Activated T-cell treated with anti-CD3 and anti-CD28 coated beads for 4 hours (primary cell): Measurements from ENCODE around the gene RESF1.
"Not testable (repeated sequence)": the region's sequence is repeated elsewhere in the genome, so short reads cannot be mapped to it uniquely, and the experiment has no call there.

Experiments used
- DNase-seq: peaks from one replicate; pipeline ENCODE4 v3.0.0-alpha.2; 2020

The RESF1 gene, protein sequence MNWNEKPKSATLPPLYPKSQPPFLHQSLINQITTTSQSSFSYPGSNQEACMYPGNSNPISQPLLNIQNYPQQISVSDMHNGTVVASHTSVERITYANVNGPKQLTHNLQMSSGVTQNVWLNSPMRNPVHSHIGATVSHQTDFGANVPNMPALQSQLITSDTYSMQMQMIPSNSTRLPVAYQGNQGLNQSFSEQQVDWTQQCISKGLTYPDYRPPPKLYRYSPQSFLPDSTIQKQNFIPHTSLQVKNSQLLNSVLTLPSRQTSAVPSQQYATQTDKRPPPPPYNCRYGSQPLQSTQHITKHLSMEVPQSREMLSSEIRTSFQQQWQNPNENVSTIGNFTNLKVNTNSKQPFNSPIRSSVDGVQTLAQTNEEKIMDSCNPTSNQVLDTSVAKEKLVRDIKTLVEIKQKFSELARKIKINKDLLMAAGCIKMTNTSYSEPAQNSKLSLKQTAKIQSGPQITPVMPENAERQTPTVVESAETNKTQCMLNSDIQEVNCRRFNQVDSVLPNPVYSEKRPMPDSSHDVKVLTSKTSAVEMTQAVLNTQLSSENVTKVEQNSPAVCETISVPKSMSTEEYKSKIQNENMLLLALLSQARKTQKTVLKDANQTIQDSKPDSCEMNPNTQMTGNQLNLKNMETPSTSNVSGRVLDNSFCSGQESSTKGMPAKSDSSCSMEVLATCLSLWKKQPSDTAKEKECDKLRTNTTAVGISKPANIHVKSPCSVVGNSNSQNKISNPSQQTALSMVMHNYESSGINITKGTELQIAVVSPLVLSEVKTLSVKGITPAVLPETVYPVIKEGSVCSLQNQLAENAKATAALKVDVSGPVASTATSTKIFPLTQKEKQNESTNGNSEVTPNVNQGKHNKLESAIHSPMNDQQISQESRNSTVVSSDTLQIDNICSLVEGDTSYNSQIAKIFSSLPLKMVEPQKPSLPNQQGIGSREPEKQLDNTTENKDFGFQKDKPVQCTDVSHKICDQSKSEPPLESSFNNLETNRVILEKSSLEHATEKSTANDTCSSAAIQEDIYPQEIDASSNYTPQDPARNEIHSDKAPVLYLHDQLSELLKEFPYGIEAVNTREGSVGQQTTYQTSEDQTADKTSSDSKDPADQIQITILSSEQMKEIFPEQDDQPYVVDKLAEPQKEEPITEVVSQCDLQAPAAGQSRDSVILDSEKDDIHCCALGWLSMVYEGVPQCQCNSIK (N-terminal part only)

DNA sequence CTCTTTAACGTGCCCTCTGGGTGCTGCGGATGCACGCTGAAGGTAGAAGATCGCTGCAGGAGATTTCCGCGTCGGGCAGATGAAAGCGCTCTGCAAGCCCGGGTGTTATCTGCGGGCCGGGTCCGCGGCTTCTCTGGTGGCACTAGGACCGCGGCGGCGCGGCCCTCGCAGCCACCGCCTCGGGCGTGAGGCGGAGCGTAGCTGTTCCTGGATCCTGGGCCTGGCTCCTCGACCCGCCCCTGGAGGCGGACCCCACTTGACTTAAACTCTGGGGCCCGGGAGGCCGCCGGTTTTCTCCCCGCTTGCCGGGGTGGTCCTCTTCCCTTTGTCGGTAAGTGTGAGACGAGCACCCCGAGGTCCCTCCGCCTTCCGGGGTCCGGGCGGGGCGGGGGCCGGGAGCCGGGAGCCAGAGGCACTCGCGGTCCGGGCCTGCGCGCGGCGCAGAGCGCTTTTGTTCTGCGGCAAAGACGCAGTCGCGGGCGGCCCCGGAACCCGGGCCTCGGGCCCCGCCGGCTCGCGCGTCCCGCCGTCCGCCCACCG is at the start of gene RESF1:
Gene RESF1 (plus strand): TSS at position 255 of the 540 bp plus-strand sequence. CDS start 21,541 bp downstream, outside the sequence.
- DNase-seq, result peak; percentile 71

DNA sequence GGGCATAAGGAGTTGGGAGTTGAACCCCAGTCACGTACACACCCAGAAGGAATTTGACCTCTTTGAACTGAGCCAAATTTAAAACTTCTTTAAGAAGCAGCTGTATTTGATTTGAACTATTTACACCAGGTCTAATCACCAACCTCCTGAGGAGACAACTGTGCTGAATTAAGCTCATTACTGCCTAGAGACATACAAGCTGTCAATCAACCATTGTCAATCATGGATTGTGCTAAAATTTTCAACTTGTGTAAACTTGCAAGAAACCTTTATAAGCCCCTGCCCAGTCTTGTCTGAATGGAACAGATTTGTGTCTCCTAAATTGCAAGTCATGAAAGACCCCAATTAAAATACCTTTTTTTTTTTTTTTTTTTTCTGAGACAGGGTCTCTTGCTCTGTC is 44.3 kb upstream of the RESF1 start:
- no peak for DNase-seq

DNA sequence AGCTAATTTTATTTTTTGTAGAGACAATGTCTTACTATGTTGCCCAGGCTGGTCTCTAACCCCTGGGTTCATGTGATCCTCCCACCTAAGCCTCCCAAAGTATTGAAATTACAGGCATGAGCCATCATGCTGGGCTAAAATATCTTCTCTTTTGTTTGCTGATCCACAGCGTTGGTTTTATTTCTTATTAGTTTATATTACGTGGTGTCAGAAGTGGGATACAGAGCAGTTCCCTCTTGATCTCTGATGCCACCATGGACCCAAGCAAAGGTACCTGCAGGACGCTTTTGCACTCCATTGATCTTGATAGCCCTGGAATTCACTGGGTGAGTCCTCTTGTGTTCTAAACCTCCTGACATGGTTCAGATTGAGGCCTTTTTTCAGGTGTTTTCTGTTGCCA is 43.8 kb upstream of the RESF1 start:
- no peak for DNase-seq

DNA sequence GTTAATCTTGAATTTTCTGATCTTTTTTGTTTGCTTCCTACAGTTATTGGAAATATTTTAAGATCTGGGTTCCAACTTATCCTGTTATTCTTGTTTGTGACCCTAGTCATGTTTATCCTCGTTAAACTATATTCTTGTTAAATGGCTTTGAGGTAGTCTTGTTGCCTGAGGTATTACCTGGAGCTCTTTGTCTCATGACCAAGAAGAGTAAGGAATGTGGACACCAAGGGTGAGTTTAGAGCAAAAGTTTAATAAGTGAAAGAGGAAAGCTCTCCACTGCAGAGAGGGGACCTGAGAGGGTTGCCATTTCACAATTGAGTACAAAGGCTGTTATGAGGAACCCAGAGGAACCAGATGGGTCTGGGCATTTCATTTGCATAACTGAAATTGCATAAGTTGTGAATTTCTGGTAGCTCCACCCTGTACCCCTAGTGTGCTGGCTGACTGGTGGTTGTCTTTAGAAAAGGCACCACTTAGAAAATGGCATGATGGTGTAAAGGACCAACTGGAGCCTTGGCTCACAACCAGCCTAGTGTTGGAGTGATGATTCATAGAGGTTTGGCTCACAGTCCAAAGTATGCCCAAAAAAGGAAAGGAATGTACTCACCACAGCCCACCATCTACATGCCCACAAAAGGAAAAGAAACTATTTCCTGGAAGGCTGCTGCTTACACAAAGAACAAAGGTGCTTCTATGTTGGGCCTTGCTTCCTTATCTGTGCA is 36.7 kb upstream of the RESF1 start:
- DNase-seq, result no peak

DNA sequence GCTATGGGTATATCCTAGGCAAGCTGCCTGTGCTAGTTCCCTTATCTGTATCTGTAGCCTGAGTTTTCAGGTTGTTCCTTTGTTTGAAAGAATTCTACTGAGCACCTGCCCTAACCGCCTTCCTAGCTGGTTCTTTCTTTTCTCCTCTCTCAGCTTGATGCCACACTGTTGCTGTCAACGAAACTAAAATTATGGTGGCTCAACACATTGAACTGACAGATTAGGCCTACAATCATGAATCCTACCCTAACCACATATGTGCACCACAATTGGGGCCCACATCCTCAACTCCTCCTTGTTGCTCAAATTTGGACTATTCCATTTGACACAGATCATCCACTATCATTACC is 36.2 kb upstream of the RESF1 start:
- no peak for DNase-seq

DNA sequence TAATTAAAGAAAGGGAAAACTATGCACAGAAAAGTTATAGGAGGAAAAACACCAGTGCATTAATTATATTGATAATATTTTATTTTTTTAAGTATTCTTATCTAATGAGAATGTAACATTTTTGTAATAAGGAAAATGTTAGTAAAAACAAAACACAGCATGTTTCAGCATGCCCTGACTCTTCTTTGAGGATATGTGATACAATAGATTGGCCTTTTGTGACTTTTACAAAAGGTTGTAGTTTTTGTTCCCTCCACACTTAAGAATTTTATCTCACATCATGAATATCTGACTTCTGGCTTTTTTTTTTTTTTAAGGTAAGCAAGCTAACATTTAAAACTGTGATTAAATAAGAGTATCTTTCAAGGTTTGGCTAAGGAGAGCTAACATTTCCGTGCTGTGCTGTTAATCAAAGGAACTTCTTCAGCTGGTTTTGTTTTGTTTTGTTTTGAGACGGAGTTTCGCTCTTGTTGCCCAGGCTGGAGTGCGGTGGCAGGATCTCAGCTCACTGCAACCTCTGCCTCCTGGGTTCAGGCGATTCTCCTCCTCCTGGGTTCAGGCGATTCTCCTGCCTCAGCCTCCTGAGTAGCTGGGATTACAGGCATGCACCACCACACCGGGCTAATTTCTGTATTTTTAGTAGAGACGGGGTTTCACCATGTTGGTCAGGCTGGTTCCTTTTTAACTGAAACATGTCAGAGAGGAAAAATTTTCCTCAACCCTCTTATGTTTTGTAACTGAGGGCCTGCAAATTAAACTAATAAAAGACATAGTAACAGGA is 30.8 kb upstream of the RESF1 start:
- no peak for DNase-seq

DNA sequence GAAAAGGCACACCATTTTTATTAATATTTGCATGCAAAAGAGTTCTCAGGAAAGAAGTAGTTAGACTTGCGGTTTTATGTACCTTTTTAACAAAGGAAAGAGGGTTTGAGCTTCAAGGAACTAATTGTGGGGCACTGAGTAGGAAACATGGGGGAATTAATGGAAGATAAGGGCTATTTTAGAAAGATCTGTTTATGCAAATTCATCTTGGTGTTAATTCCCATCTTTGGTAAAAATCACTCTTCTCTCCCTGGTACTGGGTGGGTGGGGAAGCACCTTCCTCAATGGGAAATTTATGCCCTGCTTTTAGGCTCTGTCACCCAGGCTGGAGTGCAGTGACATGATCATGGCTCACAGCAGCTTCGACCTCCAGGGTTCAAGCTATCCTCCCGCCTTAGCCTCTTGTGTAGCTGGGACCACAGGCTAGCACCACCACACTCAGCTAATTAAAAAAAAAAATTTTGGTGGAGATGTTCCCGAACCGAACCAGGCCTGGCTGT is 30.1 kb upstream of the RESF1 start:
- DNase-seq, result peak; percentile 12

DNA sequence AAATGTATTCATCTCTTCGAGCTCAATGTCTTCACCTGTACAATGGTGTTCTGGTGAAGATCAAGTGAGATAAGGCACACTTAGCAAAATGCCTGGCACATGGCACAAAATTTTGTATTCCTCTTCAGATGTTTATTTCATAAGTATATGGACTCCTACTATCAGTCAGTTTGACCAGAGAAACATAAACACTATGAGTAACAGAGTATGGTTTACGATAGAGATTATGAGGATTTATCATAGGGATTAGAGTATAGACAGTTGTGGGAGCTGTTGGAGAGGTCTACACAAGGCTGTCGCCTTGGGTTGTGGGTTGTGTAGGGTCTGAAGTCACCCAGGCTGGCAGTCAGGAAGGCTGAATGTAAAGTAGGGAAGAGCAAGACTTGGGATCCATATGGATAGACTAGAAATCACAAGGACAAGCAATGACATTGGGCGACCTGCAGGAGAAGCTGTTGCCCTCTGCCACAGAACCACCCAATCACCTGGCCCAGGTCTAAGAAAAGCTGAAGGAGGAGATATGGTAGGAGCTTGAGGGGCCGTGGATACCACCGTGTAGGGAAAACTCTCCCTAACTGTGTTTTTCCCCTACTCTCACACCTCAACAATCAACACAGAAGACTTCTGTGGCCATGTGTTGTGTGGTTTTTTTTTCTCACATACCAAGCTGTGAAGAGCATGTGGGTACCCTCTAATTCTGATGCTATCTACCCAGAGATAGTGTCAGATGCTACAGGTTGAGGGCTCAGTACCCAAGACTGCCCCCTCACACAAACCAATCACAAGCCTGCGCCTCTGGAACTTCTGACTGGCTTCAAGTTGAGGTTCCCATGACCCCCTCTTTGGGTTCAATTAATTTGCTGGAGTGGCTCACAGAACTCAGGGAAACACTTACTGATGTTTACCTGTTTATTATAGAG is 27.2 kb upstream of the RESF1 start:
- no peak for DNase-seq

DNA sequence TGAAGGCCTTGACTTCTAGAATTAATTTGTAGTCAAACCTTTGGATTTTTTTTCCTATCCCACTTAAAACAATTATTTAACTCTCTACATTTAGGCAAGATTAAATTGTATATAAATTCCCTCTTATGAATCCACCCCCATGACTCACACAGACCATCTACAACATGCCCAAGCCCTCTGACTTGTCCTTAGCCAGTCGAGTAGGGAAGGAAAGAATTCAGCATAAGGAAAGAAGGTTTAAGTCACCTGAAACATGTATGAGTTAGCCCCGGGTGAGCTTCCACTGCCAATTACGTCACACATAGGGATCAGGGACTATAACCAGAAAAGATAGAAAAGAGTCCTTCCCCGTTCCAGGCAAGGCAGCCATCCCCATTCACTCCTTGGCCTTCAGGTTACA is 14.9 kb upstream of the RESF1 start:
- DNase-seq, result no peak

DNA sequence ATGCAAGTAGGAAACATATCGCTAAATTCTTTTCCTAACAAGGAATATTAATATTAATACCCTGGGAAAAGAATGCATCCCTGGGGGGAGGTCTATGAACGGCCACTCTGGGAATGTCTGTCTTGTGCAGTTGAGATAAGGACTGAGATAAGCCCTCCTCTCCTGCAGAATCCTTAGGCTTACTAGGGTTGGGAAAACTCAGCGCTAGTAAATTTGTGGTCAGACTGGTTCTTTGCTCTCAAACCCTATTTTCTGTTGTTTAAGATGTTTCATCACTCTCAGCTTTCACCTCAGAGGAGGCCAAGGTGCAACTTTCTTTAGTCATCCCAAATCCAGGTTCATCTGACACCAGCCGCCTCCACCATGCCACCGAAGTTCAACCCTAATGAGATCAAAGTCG is 11.2 kb upstream of the RESF1 start:
- no peak for DNase-seq

DNA sequence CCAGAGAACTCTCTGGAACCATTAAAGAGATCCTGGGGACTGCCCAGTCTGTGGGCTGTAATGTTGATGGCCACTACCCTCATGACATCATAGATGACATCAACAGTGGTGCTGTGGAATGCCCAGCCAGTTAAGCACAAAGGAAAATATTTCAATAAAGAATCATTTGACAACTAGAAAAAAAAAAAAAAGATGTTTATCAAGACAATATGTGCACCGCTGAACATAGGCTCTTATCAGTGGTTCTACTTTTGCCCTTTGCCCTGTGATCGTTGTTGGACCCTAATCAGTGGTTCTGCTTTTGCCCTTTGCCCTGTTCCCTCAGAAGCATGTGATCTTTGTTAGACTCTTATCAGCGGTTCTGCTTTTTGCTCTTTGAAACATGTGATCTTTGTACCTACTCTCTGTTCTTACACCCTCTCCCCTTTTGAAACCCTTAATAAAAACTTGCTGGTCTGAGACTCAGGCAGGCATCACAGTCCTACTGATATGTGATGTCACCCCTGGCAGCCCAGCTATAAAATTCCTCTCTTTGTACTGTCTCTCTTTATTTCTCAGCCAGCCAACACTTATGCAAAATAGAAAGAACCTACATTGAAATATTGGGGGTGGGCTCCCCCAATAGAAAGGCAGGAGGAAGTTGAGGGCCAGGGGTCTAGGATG is 10.4 kb upstream of the RESF1 start:
- DNase-seq, result not testable (repeated sequence)

DNA sequence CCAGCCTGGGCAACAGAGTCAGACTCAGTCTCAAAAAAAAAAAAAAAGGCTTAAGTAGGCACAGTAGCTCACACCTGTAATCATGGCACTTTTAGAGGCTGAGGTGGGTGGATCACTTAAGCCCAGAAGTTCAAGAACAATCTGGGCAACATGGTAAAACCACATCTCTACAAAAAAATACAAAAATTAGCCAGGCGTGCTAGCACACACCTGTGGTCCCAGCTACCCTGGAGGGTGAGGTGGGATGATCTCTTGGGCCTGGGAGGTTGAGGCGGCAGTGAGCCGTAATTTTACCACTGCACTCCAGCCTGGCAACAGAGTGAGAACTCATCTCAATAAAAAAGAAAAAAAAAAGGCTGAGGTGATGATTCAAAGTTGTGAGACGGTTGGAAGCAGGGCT is 9.1 kb upstream of the RESF1 start:
- DNase-seq, result no peak

DNA sequence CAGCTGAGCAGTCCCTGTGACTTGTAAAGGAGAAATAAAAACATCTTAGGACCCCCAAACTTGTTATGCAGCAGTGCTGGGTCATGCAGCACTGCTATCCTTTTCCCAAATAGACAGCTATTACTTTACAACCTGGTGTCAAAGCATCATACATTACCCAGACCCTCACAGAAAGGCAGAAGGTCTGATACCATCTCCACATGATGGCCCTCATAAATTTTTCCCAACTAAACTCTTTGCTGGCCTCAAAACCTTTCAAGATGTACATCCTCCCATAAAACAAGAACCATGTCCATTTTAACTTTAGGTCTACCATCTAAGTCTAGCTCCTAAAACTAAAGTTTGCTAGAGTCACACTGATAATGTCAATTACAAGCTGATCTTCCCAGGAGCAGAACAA is 8.7 kb upstream of the RESF1 start:
- no peak for DNase-seq

DNA sequence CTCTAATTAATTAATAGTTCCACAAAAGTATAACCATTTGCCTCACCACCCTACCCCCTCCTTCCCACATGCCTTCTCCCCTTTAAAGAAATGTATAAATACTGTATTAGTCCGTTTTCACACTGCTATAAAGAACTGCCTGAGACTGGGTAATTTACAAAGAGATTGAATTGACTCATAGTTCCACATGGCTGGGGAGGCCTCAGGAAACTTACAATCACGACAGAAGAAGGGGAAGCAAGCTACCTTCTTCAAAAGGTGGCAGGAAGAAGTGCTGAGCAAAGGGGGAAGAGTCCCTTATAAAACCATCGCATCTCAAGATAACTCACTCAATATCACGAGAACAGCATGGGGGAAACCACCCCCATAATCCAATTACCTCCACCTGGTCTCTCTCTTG is 8.2 kb upstream of the RESF1 start:
- no peak for DNase-seq

DNA sequence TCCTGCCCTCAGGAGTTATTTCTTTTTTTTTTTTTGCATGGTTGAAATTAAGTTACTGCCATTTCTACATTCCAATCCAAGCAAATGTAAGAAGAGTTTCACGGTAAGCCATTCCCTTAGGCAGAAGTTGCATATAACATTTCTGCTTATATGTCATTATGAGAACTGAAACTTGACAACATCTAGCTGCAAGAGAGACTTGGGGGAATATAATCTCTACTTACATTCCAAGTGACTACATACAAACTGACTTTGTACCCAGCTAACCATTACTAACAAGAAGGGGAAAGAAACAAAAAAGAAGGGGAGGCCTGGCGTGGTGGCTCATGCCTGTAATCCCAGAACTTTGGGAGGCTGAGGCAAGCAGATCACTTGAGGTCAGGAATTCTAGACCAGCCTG is 7.3 kb upstream of the RESF1 start:
- no peak for DNase-seq

DNA sequence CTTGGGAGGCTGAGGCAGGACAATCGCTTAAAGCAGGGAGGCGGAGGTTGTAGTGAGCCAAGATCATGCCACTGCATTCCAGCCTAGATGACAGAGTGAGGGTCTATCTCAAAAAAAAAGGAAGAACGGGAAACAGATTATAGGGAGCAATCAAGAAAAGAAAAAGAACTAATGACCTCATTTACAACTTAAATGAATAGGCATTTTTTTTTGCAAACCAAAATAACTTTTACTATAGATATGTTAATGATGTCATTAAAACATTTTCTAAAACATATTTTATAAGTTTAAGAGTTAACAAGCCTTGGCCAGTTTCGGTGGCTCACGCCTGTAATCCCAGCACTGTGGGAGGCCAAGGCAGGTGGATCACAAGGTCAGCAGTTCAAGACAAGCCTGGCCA is 6.8 kb upstream of the RESF1 start:
- DNase-seq, result no peak

DNA sequence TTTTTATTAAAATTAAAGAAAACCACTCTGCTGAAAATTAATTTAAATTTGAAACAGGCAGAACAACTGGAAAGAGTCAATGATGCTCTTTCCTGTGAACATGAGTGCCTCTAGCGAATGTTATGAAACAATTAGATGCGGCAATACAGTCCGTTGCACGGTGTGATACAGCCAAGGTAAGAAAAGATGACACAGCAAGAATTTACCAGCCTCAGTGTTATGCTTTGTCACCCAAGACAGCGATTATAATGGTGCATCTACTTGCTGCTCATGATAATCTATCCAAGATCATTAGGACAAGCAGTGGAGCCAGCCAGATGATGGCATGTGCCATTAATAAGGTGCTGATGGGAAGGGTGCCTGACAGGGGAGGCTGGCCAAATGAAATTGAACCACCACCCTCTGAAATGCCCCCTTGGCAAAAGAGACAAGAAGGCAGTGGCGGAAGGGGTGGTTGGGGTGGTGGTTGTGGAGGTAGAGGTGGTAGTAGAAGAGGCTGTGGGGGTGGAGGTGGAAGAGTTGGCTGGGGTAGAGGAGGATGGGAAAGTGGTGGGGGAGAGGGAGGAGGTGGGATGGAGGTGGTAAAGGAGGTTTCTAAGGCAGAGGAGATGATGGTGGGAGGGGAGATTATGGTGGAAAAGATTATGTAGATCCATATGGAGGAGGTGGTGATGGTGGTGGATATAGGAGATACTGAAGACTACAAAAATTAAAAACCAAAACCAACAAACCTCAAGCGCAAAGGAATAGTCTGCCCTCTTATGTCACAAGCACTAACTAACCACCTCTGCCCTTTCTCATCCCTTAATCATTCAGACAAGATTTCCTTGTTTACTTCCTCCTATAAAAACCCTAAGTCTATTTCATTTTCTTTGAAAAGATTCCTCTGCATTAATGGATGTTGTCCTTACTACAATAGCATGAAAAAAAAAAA is 4.0 kb upstream of the RESF1 start:
- DNase-seq, result no peak

DNA sequence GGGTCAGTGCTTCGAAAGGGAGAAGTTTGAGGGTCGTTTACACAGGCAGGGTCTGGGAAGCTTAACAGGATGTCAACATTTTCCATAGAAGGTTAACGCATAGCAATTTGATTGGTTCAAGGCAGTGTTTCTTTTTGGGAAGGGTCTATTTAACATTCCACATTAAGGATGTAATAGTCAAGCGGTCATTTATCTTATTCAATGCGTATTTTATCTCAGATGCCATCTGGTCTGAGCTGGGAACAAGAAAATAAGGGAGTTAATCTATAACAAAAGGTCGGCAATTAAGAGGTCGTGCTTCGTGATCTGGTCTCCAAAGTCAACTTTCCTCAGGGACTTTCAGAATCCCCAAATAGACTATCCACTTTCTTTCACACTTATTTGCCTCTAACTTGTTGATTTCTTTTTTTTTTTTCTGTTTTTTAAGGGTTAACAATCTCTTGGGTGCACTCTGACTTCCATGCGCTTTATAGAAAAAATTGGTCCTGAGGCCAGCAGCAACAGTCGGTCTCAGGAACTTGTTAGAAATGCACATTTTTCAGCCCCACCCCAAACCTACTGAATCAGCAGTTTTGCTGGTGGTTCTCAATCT is 550 bp upstream of the RESF1 start:
- DNase-seq, result no peak
